PC-3 (cell line): ENCODE data around the gene CASQ1.

Source experiments
- CTCF ChIP-seq: fragments of 300-600 bp; sonication (generic); conservative IDR thresholded peaks from 2 replicates; pipeline ENCODE4 v1.5.1; 2017; ENCODE audit warnings: antibody characterized with exemption, low read depth, mild to moderate bottlenecking, low read length
- EZH2 ChIP-seq: fragments of 300-600 bp; sonication (generic); IDR thresholded peaks from one replicate; pipeline ENCODE4 v1.6.1; 2017; ENCODE audit warnings: antibody characterized with exemption, mild to moderate bottlenecking, low read length; ENCODE audit not compliant: unreplicated experiment
- EZH2phosphoT487 ChIP-seq: fragments of 300-600 bp; sonication (generic); IDR thresholded peaks from 2 replicates; pipeline ENCODE4 v1.6.1; 2018; ENCODE audit warnings: mild to moderate bottlenecking, antibody characterized with exemption, low read length, borderline replicate concordance

- TF ChIP-seq EZH2 (no peak), CTCF (no peak), EZH2phosphoT487 (no peak)
These were observed 53.8 kb downstream of the CASQ1 start for GRCh38 chr1:160244209-160244608.
